ENCODE data around the gene CYBC1. TPM values are rescaled to one million over a fixed set of nuclear protein-coding genes. Genes with fewer than 3 reads are reported as not detected.

The CYBC1 gene
- total and polyA plus RNA-seq, 2 of the 4 experiments (the other 2 are of a cell fraction): 75.1 to 76.7 TPM

DNA sequence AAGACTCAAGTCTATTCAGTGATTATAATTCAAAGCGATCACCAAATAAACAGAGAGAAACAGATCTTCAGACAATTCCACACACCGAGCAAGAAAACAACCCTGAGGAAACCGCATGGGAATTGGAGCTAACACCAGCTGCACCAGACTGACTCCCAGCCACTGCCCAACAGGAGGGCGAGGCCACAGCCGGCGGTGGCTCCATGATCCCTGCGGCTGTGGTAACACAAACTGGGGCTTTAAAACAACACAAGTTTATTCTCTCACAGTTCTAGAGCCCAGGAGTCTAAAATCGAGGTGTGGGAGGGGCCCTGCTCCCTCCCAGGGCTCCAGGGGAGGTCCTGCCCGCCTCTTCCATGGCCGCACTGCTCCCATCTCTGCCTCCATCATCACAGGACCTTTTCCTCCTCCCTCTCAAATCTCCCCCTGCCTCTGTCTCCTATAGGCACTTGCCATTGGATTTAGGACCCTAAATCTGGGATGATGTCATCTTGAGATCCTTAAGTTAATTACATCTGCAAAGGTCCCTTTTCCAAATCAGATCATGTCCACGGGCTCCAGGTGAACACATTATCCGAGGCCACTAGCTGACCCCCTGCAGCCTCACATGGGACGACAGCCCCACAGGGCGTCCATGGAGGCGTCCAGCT lies 42.1 kb downstream of the CYBC1 start:
- no peak overlapping the region for H2AK5ac ChIP-seq (ENCODE audit: low read depth, low read length)
- no peak overlapping the region for H2BK20ac ChIP-seq (ENCODE audit: low read depth, low read length)
- TF ChIP-seq MAFK (IDR thresholded peaks at IDR 0.05; ENCODE audit: low read depth, low read length) (no peak), RCOR1 (IDR thresholded peaks at IDR 0.05; ENCODE audit: insufficient replicate concordance, low read length) (no peak), NFE2L2 (IDR thresholded peaks at IDR 0.05; ENCODE audit: low read depth, low read length) (no peak), CHD1 (IDR thresholded peaks at IDR 0.05; ENCODE audit: low read depth, low read length) (no peak), MAZ (IDR thresholded peaks at IDR 0.05; ENCODE audit: borderline replicate concordance, low read depth, low read length) (no peak), SMC3 (IDR thresholded peaks at IDR 0.05; ENCODE audit: low read depth, low read length) (no peak), MXI1 (IDR thresholded peaks at IDR 0.05; ENCODE audit: borderline replicate concordance, low read depth, low read length) (no peak), BHLHE40 (IDR thresholded peaks at IDR 0.05; ENCODE audit: low read depth, low read length) (no peak), CEBPB (IDR thresholded peaks at IDR 0.05; ENCODE audit: low read depth, low read length) (no peak), FOS (IDR thresholded peaks at IDR 0.05; ENCODE audit: low read depth, low read length) (no peak), RFX5 (IDR thresholded peaks at IDR 0.05; ENCODE audit: low read depth, low read length) (no peak), POLR2A (IDR thresholded peaks at IDR 0.05; ENCODE audit: low read depth, low read length) (no peak), RAD21 (IDR thresholded peaks at IDR 0.05; ENCODE audit: low read length) (no peak)
- TF ChIP-seq, protein P1, sequence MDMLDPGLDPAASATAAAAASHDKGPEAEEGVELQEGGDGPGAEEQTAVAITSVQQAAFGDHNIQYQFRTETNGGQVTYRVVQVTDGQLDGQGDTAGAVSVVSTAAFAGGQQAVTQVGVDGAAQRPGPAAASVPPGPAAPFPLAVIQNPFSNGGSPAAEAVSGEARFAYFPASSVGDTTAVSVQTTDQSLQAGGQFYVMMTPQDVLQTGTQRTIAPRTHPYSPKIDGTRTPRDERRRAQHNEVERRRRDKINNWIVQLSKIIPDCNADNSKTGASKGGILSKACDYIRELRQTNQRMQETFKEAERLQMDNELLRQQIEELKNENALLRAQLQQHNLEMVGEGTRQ (IDR thresholded peaks at IDR 0.05; ENCODE audit: low read depth, low read length): no peak
- TF ChIP-seq, protein P2, sequence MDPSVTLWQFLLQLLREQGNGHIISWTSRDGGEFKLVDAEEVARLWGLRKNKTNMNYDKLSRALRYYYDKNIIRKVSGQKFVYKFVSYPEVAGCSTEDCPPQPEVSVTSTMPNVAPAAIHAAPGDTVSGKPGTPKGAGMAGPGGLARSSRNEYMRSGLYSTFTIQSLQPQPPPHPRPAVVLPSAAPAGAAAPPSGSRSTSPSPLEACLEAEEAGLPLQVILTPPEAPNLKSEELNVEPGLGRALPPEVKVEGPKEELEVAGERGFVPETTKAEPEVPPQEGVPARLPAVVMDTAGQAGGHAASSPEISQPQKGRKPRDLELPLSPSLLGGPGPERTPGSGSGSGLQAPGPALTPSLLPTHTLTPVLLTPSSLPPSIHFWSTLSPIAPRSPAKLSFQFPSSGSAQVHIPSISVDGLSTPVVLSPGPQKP (IDR thresholded peaks at IDR 0.05; ENCODE audit: borderline replicate concordance, low read depth, low read length): no peak
- TF ChIP-seq, protein P3, sequence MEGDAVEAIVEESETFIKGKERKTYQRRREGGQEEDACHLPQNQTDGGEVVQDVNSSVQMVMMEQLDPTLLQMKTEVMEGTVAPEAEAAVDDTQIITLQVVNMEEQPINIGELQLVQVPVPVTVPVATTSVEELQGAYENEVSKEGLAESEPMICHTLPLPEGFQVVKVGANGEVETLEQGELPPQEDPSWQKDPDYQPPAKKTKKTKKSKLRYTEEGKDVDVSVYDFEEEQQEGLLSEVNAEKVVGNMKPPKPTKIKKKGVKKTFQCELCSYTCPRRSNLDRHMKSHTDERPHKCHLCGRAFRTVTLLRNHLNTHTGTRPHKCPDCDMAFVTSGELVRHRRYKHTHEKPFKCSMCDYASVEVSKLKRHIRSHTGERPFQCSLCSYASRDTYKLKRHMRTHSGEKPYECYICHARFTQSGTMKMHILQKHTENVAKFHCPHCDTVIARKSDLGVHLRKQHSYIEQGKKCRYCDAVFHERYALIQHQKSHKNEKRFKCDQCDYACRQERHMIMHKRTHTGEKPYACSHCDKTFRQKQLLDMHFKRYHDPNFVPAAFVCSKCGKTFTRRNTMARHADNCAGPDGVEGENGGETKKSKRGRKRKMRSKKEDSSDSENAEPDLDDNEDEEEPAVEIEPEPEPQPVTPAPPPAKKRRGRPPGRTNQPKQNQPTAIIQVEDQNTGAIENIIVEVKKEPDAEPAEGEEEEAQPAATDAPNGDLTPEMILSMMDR (conservative IDR thresholded peaks at IDR 0.05; ENCODE audit: low read depth, low read length): no peak
- H2AFZ ChIP-seq (replicated peaks; ENCODE audit: low read length, poor library complexity): no peak overlapping the region
- H2BK5ac ChIP-seq (ENCODE audit: low read depth, low read length, poor library complexity, severe bottlenecking): no peak overlapping the region
- H3K4me3 ChIP-seq (ENCODE audit: insufficient read depth, low read depth, low read length): no peak overlapping the region
- no peak overlapping the region for H3K56ac ChIP-seq (ENCODE audit: extremely low read depth, insufficient read depth, low read length)
- H3K4me1 ChIP-seq (ENCODE audit: control insufficient read depth, insufficient read depth, low read length): no peaks in the 10 kb centered on the region
- dilution Hi-C loops (cut with HindIII; ENCODE audit: low sequenced_read_pairs, unreplicated experiment) (no loop called here), in situ Hi-C loops (cut with MboI; ENCODE audit: low sequenced_read_pairs) (loop anchor here (5.0 kb wide), 1 partner anchor 56 kb away; no protein-coding TSS in a partner anchor), intact Hi-C loops (cut with micrococcal nuclease) (no loop called here)
- H3K9me3 ChIP-seq (ENCODE audit: control insufficient read depth, insufficient read depth, low read length): no peaks in the 10 kb centered on the region
- ChIA-PET POLR2A (ENCODE audit: unreplicated experiment) (no interaction called here), CTCF (no interaction called here)
- H3K9ac ChIP-seq (ENCODE audit: low read depth, low read length): no peak overlapping the region
- H3K4me2 ChIP-seq (ENCODE audit: low read depth, low read length): no peak overlapping the region
- WGBS, 2 experiments (ENCODE audit: extremely low coverage in 2 of 2, insufficient read length in 1 of 2): 81% methylated on average over 4 of the region's 15 CpGs; no CpG with 5 or more reads in 1 of the 2 experiments
- H4K20me1 ChIP-seq (ENCODE audit: insufficient read depth, low read length): no peaks in the 10 kb centered on the region; the same call in 1 of the 2 replicates
- no peak overlapping the region for H4K5ac ChIP-seq (ENCODE audit: low read depth, low read length)
- H4K8ac ChIP-seq (ENCODE audit: low read depth in 2 of 2, low read length in 2 of 2): no peak overlapping the region
- no peak overlapping the region for H4K91ac ChIP-seq (ENCODE audit: insufficient read depth, low read depth, low read length)
- H2BK15ac ChIP-seq (ENCODE audit: low read depth, low read length): no peak overlapping the region
- peaks cover 5% of the 10 kb centered on the region; the same call in 1 of the 2 replicates for H3K36me3 ChIP-seq (ENCODE audit: control insufficient read depth, insufficient read depth, low read length)
- no peaks in the 10 kb centered on the region for H3K9me1 ChIP-seq (ENCODE audit: insufficient read depth, low read length)
- ATAC-seq (ENCODE audit: low read depth) (no peak), DNase-seq (no peak)
- no peak overlapping the region for H3K27ac ChIP-seq (ENCODE audit: insufficient read depth, low read length)
- H2AK9ac ChIP-seq (replicated peaks; ENCODE audit: low read depth, low read length, poor library complexity): no peak overlapping the region
- H3K23ac ChIP-seq (ENCODE audit: low read depth, low read length): no peak overlapping the region
- H3K14ac ChIP-seq (replicated peaks; ENCODE audit: low read depth, low read length): no peak overlapping the region
- no peak overlapping the region for H3K4ac ChIP-seq (ENCODE audit: low read depth, low read length)
- BruUV-seq (replicated peaks): no TSS peak
- peaks cover 0 to 10% of the 10 kb centered on the region in 2 experiments; a peak in 1 of 4 replicates for H3K79me1 ChIP-seq (ENCODE audit: low read depth in 1 of 2, low read length in 2 of 2)
- H2BK120ac ChIP-seq (ENCODE audit: low read depth, low read length): no peak overlapping the region
- no peaks in the 10 kb centered on the region for H3K27me3 ChIP-seq (ENCODE audit: control insufficient read depth, insufficient read depth, low read length)
- no peak overlapping the region for H3K18ac ChIP-seq (ENCODE audit: low read depth, low read length)

All from IMR-90 (cell line).